Stimulated activated CD4-positive, alpha-beta T cell treated with anti-CD3 and anti-CD28 coated beads, TNF-alpha, amount 100 ng/mL, for 24 hours (primary cell): Measurements from ENCODE around the gene UBA5.

ENCODE experiments used
- DNase-seq, 3 experiments: peaks; one replicate each; pipeline ENCODE4 v3.0.0-alpha.2; 2020; ENCODE audit warnings: low read depth in 3 of 3

UBA5 gene

GRCh38 chr3:132716372-132716771 lies 56.2 kb downstream of the UBA5 start:
- DNase-seq, result no peak

GRCh38 chr3:132720228-132720627 lies 60.1 kb downstream of the UBA5 start:
- no peak for DNase-seq

- no peak for DNase-seq
These were observed 61.5 kb downstream of the UBA5 start for GRCh38 chr3:132721479-132722164.

GRCh38 chr3:132722165-132723023 lies 62.3 kb downstream of the UBA5 start, which contains the start of gene NPHP3:
NPHP3 (minus strand) TSS chr3:132722409; CDS start chr3:132722355, 54 bp downstream.
- DNase-seq, result peak; percentile 94 to 97 (median 95)

DNA sequence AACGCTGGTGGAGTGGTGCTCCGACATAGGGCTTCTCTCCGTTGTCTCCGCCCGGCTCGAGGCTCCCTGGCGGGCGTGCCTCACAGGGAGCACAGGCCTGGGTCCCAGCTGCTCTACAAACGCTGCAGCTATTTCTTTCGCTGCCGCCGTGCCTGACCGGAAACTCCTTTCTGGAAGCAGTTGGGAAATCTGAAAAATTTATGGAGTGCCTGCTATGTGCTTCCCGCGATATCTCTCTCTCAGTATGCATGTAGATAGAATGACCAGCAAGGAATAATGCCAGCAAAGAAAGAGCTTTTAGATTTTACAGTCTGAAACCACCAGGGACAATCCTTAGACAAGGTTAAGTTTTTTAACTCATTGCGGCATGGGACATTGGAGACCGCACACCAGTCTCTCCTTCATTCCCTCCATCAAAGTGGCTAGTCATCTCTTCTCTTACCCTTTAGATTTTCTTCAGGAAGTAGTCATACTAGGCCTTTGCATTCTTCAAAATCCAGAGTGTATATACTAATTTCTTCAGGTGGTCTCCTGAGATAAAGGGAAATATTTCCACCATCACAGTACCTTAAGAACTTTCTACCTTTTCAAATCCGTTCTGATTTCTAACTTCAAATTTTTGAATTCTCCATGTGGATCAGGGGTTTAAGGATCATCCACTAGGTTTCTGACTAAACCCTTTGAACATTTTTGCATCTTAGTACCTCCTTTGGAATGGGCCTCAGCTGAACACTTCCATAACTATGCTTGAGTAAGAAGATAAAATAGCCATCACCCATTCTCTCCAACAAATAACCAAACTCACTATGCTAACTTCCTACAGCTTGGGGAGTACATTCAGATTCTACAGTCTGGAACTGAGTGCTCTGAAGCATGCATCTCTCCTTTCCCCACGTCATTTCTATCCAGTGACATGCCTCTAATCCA lies 63.2 kb downstream of the UBA5 start:
- no peak for DNase-seq

GRCh38 chr3:132726341-132726823 lies 66.3 kb downstream of the UBA5 start:
- no peak for DNase-seq
